ENCODE measurements around the gene TLL2. TPM values are rescaled to one million over a fixed set of nuclear protein-coding genes. Genes with fewer than 3 reads are reported as not detected.

TLL2 gene
- total RNA-seq, 6 donors from 2014 or later, result 0.06 to 0.20 TPM; not detected in 4

GRCh38 chr10:96495544-96495943 is 18.2 kb downstream of the TLL2 start:
- DNase-seq, result no peak
- Histone ChIP-seq H3K27ac (no peak overlapping the region), H3K4me1 (no peaks in the 10 kb centered on the region), H3K9me3 (no peaks in the 10 kb centered on the region), H3K36me3 (no peaks in the 10 kb centered on the region), H3K4me3 (no peak overlapping the region), H3K27me3 (no peaks in the 10 kb centered on the region)
- no peak for ATAC-seq (ENCODE audit: low FRiP score in 2 of 2)
- 89 to 93% methylated on average over 6 of the region's 6 CpGs for WGBS, 2 donors
- TF ChIP-seq, protein P1, sequence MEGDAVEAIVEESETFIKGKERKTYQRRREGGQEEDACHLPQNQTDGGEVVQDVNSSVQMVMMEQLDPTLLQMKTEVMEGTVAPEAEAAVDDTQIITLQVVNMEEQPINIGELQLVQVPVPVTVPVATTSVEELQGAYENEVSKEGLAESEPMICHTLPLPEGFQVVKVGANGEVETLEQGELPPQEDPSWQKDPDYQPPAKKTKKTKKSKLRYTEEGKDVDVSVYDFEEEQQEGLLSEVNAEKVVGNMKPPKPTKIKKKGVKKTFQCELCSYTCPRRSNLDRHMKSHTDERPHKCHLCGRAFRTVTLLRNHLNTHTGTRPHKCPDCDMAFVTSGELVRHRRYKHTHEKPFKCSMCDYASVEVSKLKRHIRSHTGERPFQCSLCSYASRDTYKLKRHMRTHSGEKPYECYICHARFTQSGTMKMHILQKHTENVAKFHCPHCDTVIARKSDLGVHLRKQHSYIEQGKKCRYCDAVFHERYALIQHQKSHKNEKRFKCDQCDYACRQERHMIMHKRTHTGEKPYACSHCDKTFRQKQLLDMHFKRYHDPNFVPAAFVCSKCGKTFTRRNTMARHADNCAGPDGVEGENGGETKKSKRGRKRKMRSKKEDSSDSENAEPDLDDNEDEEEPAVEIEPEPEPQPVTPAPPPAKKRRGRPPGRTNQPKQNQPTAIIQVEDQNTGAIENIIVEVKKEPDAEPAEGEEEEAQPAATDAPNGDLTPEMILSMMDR (IDR thresholded peaks at IDR 0.05), result no peak
- TF ChIP-seq EP300 (IDR thresholded peaks at IDR 0.05), result no peak
- no peak for TF ChIP-seq POLR2A (IDR thresholded peaks at IDR 0.05)
- TF ChIP-seq POLR2AphosphoS5 (IDR thresholded peaks at IDR 0.05), result no peak

- DNase-seq (no peak), ATAC-seq (ENCODE audit: low FRiP score in 2 of 2) (no peak)
- 76 to 81% methylated on average over 3 to 4 of the region's 4 CpGs for WGBS, 2 donors
These were observed 19.0 kb downstream of the TLL2 start for GRCh38 chr10:96494694-96495093.

GRCh38 chr10:96493871-96494525 is 19.7 kb downstream of the TLL2 start:
- peak in 1 of 2 donors; percentile 33 for DNase-seq
- Histone ChIP-seq H3K4me1 (no peaks in the 10 kb centered on the region), H3K9me3 (no peaks in the 10 kb centered on the region), H3K27ac (no peak overlapping the region), H3K36me3 (no peaks in the 10 kb centered on the region), H3K4me3 (no peak overlapping the region), H3K27me3 (no peaks in the 10 kb centered on the region)
- 83 to 84% methylated on average over 12 of the region's 12 CpGs for WGBS, 2 donors
- peak in 1 of 2 donors; percentile 36 for ATAC-seq (ENCODE audit: low FRiP score in 2 of 2)
- TF ChIP-seq POLR2A (IDR thresholded peaks at IDR 0.05) (no peak), POLR2AphosphoS5 (IDR thresholded peaks at IDR 0.05) (no peak), EP300 (IDR thresholded peaks at IDR 0.05) (no peak)
- TF ChIP-seq, protein P1 (IDR thresholded peaks at IDR 0.05), result no peak

More at GRCh38 chr10:96494694-96495093, 19.0 kb downstream of the TLL2 start:
- Histone ChIP-seq H3K27ac (no peak overlapping the region), H3K36me3 (no peaks in the 10 kb centered on the region), H3K4me3 (no peak overlapping the region), H3K4me1 (no peaks in the 10 kb centered on the region), H3K27me3 (no peaks in the 10 kb centered on the region), H3K9me3 (no peaks in the 10 kb centered on the region)
- no peak for TF ChIP-seq POLR2AphosphoS5 (IDR thresholded peaks at IDR 0.05)
- TF ChIP-seq, protein P1 (IDR thresholded peaks at IDR 0.05), result no peak
- no peak for TF ChIP-seq POLR2A (IDR thresholded peaks at IDR 0.05)
- TF ChIP-seq EP300 (IDR thresholded peaks at IDR 0.05), result no peak

- Histone ChIP-seq H3K4me1 (no peaks in the 10 kb centered on the region), H3K27ac (no peak overlapping the region), H3K9me3 (no peaks in the 10 kb centered on the region), H3K27me3 (no peaks in the 10 kb centered on the region), H3K4me3 (no peak overlapping the region), H3K36me3 (no peaks in the 10 kb centered on the region)
- TF ChIP-seq, protein P1 (IDR thresholded peaks at IDR 0.05), result no peak
- TF ChIP-seq POLR2AphosphoS5 (IDR thresholded peaks at IDR 0.05) (no peak), EP300 (IDR thresholded peaks at IDR 0.05) (no peak), POLR2A (IDR thresholded peaks at IDR 0.05) (no peak)
- ATAC-seq (ENCODE audit: low FRiP score in 2 of 2), result no peak
- 73 to 80% methylated on average over 2 of the region's 2 CpGs for WGBS, 2 donors
- peak in 1 of 2 donors; percentile 31 for DNase-seq
These were observed 20.5 kb downstream of the TLL2 start for GRCh38 chr10:96493254-96493653.

DNA sequence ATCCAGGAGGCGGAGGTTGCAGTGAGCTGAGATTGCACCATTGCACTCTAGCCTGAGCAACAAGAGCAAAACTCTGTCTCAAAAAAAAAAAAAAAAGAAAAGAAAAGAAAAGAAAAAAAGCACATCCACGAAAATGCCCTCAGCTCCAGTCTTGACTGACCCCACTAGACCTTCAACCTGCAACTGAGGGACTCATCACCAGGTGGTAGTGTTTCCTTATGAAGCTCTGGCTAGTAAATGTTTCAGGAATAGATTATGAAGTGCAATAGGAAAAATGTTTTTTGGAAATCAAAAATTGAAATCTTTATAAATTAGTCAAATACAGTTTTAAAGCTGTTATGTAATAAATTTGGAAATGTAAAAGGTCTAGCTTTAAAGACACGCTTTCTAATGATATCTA is 22.4 kb downstream of the TLL2 start:
- 75 to 83% methylated on average over 3 of the region's 3 CpGs for WGBS, 2 donors
- DNase-seq (no peak), ATAC-seq (ENCODE audit: low FRiP score in 2 of 2) (no peak)
- Histone ChIP-seq H3K36me3 (no peaks in the 10 kb centered on the region), H3K4me1 (no peaks in the 10 kb centered on the region), H3K27ac (no peak overlapping the region), H3K9me3 (no peaks in the 10 kb centered on the region), H3K4me3 (no peak overlapping the region), H3K27me3 (no peaks in the 10 kb centered on the region)
- TF ChIP-seq EP300 (IDR thresholded peaks at IDR 0.05), result no peak
- TF ChIP-seq, protein P1 (IDR thresholded peaks at IDR 0.05), result peak in 1 of 6 experiments; percentile 13
- TF ChIP-seq POLR2AphosphoS5 (IDR thresholded peaks at IDR 0.05), result no peak

All from upper lobe of left lung (tissue), 6 donors.